IPS-18a (cell line): ENCODE results near the gene SORBS1.
"Not testable (repeated sequence)": the region's sequence is repeated elsewhere in the genome, so short reads cannot be mapped to it uniquely, and the experiment has no call there.

Experiments used
- H3K27ac ChIP-seq: one replicate; pipeline ENCODE4 v1.5.1; 2013; ENCODE audit warnings: low read length
- H3K27me3 ChIP-seq: one replicate; pipeline ENCODE4 v1.6.1; 2013; ENCODE audit warnings: mild to moderate bottlenecking, low read length; ENCODE audit not compliant: control insufficient read depth, insufficient read depth
- H3K36me3 ChIP-seq: one replicate; pipeline ENCODE4 v1.6.1; 2013; ENCODE audit warnings: low read depth, low read length; ENCODE audit not compliant: control insufficient read depth
- H3K4me1 ChIP-seq: one replicate; pipeline ENCODE4 v1.6.1; 2013; ENCODE audit warnings: low read depth, low read length; ENCODE audit not compliant: control insufficient read depth
- H3K4me3 ChIP-seq: one replicate; pipeline ENCODE4 v1.5.1; 2013; ENCODE audit warnings: low read length
- H3K9ac ChIP-seq: one replicate; pipeline ENCODE4 v1.6.1; 2013; ENCODE audit warnings: mild to moderate bottlenecking, low read length, moderate library complexity
- H3K9me3 ChIP-seq: one replicate; pipeline ENCODE4 v1.6.1; 2013; ENCODE audit warnings: low read depth, low read length; ENCODE audit not compliant: control insufficient read depth

SORBS1 gene

DNA sequence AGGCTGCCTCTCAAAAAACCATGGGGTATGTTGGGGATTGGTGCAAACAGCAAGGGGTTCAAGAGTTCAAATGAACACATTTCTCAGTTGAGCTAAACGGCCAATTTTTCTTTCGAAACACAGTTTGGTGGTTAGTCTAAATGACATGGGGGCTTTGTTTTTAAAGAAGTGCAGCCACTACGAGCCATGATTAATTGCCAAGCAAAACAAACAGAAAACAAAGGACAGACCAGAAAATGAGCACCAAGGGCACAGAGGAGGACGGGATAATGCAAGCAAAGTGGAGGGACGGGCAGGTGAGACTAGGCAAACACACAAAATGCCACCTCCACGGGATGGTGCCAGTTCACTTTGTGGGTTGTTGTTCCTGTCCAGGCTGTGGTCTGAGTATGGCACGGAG lies 205.9 kb downstream of the SORBS1 start:
- no peaks in the 10 kb centered on the region for H3K27me3 ChIP-seq
- no peaks in the 10 kb centered on the region for H3K4me1 ChIP-seq
- H3K9ac ChIP-seq = no peak overlapping the region
- H3K36me3 ChIP-seq = peaks cover 15% of the 10 kb centered on the region
- no peak overlapping the region for H3K4me3 ChIP-seq
- H3K27ac ChIP-seq = no peak overlapping the region
- no peaks in the 10 kb centered on the region for H3K9me3 ChIP-seq

DNA sequence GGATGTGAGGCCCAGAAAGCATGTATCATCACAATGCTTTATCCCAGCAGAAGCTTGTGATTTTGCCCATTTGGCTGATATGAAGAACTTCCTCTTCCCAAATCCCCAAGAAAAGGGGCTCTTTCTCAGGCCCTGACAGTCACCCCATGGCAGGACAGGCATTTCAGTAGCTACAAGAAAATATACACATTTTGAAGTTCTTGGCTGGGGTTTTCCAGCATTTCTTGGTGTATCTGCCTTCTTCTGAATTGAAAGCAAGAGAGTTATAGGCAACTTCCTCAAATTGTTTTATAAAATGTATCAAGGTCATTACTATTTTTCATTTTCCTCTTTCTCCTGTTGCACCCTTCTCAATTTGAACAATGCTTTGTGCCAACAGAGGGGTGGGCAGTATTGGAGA lies 207.1 kb downstream of the SORBS1 start:
- no peaks in the 10 kb centered on the region for H3K9me3 ChIP-seq
- no peak overlapping the region for H3K4me3 ChIP-seq
- H3K27ac ChIP-seq = no peak overlapping the region
- no peaks in the 10 kb centered on the region for H3K4me1 ChIP-seq
- H3K27me3 ChIP-seq = no peaks in the 10 kb centered on the region
- peaks cover 15% of the 10 kb centered on the region for H3K36me3 ChIP-seq
- H3K9ac ChIP-seq = no peak overlapping the region

DNA sequence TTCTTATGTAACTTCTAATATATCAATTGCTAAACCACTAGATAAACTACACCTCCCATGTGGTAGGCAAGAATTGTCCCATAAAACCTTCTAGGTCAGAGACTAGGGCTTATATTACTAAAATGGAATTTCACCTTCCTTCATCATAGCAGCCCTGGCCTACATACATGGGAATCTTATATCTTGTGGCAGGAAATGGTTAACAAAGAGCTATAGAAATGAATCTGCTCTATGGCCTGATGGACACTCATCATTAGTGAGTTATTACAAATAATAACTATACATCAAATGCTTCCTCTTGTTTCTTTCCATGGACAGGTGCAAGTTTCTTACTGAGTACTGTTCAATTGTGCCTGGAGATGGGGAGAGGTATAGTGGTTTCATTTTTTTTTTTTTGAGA lies 208.0 kb downstream of the SORBS1 start:
- no peak overlapping the region for H3K27ac ChIP-seq
- H3K9ac ChIP-seq = no peak overlapping the region
- H3K27me3 ChIP-seq = no peaks in the 10 kb centered on the region
- no peaks in the 10 kb centered on the region for H3K9me3 ChIP-seq
- H3K36me3 ChIP-seq = peaks cover 15% of the 10 kb centered on the region
- H3K4me1 ChIP-seq = no peaks in the 10 kb centered on the region
- H3K4me3 ChIP-seq = no peak overlapping the region

DNA sequence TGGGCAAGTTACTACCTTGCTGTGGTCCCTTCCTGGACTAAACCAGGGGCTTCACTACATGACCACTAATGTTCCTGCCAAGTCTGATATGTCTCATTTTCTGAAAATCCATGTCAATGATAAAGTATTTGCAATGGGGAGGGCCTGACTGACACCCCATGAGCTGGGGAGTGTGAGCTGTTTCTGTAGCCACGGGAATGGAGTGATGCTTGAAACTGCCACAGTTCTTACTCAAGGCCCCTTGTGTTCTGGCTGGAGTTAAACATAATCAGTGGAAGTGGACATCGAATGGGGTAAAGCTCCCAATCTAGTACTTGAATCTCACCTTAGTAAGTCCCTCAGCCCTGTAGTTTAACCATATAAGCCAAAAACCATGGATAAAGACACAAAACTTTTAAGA lies 208.5 kb downstream of the SORBS1 start:
- Histone ChIP-seq H3K27ac (no peak overlapping the region), H3K9ac (no peak overlapping the region), H3K27me3 (no peaks in the 10 kb centered on the region), H3K9me3 (no peaks in the 10 kb centered on the region), H3K36me3 (peaks cover 15% of the 10 kb centered on the region), H3K4me3 (no peak overlapping the region), H3K4me1 (no peaks in the 10 kb centered on the region)

DNA sequence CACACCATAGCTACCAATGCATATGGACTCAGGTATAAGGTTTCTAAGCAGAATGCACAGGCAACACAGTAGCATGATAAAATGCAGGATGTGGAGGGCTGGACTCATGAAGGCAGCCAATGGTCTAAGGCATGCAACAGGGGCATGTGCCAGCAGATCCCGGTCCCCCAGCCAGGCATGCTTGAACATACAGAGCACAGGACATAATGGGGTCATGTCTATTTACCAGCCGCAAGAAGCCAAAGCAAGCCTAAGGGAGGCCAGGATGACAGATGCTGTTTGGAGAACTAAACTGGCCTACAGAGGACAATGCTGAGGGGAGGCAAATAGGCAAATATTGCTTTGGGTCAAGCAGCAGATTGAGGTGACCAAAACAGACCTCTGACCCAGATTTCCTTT lies 210.3 kb downstream of the SORBS1 start:
- H3K36me3 ChIP-seq = peaks cover 5% of the 10 kb centered on the region
- no peaks in the 10 kb centered on the region for H3K4me1 ChIP-seq
- H3K4me3 ChIP-seq = no peak overlapping the region
- no peaks in the 10 kb centered on the region for H3K27me3 ChIP-seq
- no peak overlapping the region for H3K9ac ChIP-seq
- H3K9me3 ChIP-seq = no peaks in the 10 kb centered on the region
- H3K27ac ChIP-seq = no peak overlapping the region

DNA sequence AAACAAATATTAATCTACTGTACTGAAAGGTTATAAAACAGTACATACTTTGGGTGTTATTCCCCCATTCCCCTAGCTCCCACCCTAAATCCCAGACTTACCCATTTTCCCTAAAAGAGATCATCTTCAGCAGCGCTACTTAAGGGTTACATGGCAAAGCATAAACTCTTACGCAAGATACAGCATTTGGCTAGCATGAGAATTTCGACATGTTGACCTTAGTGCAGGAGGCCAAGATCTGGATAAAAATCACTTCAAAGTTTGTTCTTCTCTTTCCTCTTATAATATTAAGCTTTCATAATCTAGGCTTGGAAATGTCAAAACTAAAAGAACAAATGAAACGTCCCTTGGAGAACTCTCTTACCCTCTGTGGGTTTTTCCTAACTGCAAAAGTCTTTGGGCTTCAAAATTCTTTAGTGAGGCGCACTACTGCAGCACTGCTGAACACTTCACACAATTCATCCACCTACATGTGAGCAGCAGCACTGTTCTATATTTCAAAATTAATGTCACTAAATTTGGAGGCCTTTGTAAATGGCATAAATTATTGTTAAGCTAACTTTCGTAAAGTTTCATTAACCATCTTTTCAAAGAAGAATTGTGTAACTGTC lies 210.8 kb downstream of the SORBS1 start:
- Histone ChIP-seq H3K27me3 (no peaks in the 10 kb centered on the region), H3K36me3 (peaks cover 4% of the 10 kb centered on the region), H3K27ac (no peak overlapping the region), H3K9me3 (no peaks in the 10 kb centered on the region), H3K4me3 (no peak overlapping the region), H3K4me1 (no peaks in the 10 kb centered on the region), H3K9ac (no peak overlapping the region)

DNA sequence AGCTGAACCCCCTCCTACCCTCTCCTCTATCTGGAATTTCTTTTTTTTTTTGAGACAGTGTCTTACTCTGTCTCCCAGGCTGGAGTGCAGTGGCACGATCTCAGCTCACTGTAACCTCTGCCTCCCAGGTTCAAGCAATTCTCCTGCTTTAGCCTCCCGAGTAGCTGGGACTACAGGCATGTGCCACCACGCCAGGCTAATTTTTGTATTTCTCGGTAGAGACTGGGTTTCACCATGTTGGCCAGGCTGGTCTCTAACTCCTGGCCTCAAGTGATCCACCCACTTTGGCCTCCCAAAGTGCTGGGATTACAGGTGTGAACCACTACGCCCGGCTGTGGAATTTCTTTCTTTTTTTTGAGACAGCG lies 213.8 kb downstream of the SORBS1 start:
- H3K4me1 ChIP-seq, H3K9me3 ChIP-seq, H3K9ac ChIP-seq, H3K36me3 ChIP-seq, H3K4me3 ChIP-seq, H3K27me3 ChIP-seq, H3K27ac ChIP-seq: not testable (repeated sequence)

DNA sequence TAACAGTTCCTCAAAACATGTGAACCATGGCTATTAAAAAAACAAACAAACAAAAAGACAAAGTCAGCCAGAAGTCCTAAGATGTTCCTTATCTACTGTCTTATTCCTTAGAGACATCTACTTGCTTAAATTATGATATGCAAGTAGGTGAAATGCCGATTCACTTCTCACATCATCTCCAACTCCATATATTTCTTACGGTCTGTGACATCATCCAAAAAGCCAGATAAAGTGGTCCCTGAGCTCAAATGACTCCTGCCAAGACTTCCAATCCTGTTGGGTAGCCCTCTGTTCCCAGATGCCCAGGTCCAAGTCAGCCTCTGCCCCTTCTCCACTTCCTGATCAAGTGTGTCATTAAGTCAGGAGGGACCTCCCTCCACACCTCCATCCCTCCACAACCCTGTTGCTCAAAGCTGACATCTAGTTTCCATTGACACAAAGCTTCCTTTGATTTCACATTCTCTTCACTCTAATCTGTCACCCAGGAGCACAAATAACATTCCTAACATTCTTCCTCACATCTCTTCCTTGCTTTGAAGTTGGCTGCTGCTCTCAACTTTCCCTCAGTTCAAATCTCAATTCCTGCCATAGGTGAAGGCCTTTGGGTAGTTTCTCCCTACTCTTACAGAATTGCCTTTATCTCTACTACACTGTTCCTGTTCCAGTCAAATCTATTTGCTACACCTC lies 214.3 kb downstream of the SORBS1 start:
- no peaks in the 10 kb centered on the region for H3K27me3 ChIP-seq
- no peaks in the 10 kb centered on the region for H3K36me3 ChIP-seq
- H3K27ac ChIP-seq = no peak overlapping the region
- no peak overlapping the region for H3K4me3 ChIP-seq
- no peaks in the 10 kb centered on the region for H3K9me3 ChIP-seq
- peaks cover 5% of the 10 kb centered on the region for H3K4me1 ChIP-seq
- no peak overlapping the region for H3K9ac ChIP-seq

DNA sequence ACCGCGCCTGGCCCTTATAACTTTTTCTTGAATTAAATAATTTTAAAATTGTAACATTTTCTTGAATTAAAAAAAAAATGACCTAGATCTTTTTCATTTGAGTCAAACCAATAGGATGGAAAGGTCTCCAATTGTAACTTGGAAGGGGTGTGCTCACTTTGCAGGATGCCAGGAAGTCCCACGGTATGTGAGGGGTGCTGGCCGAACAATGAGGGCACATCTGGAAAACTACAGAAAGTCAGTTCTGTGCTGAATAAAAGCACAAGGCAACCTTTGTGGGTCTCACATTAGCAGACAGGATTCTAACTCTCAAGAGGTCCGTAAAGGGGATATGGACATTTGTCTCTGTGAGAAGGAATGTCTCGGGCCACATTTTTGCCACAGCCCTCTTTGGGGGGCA lies 217.6 kb downstream of the SORBS1 start:
- Histone ChIP-seq H3K36me3 (no peaks in the 10 kb centered on the region), H3K4me3 (no peak overlapping the region), H3K9me3 (no peaks in the 10 kb centered on the region), H3K4me1 (peaks cover 5% of the 10 kb centered on the region), H3K9ac (no peak overlapping the region), H3K27ac (no peak overlapping the region), H3K27me3 (no peaks in the 10 kb centered on the region)

DNA sequence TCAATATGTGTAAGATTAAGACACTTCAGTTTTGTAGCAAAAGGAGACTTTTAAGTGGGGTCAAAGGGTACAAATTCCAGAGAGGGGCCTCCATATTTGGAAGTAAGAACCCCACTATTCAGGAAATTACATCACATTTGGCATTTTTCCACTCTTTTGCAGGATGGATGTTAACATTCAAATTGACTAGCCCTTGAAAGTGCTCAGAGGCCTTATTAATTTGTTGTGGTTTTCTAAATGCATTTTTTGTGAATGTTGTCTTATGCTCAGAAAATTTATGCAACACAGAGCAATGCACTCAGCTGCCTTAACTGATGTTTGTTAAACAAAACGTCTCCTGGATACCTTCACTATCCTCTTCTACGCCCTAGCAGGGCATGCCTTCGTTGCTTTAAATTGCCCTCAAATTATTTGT lies 219.4 kb downstream of the SORBS1 start:
- H3K4me1 ChIP-seq = peaks cover 5% of the 10 kb centered on the region
- H3K27ac ChIP-seq = no peak overlapping the region
- no peak overlapping the region for H3K9ac ChIP-seq
- H3K27me3 ChIP-seq = no peaks in the 10 kb centered on the region
- no peaks in the 10 kb centered on the region for H3K9me3 ChIP-seq
- H3K4me3 ChIP-seq = no peak overlapping the region
- no peaks in the 10 kb centered on the region for H3K36me3 ChIP-seq

DNA sequence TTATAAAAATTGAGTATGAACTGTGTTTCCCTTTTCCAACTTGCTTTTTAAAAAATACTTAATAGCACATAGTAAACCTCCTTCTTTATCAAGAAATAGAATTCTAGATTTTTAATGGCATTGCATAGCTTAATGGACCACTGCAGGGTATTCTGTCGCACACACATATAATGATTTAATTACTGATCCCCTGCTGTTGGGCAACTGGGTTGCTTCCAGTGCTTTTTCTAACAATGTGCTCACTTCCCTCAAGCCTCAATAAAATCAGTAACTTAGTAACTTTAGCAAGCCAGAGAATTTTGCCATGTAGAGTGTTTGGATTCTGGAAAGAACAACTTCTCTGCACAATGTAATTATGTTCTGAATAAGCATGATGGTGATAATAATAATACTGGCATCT lies 221.3 kb downstream of the SORBS1 start:
- H3K27ac ChIP-seq = no peak overlapping the region
- no peaks in the 10 kb centered on the region for H3K27me3 ChIP-seq
- H3K9me3 ChIP-seq = no peaks in the 10 kb centered on the region
- no peak overlapping the region for H3K4me3 ChIP-seq
- peaks cover 5% of the 10 kb centered on the region for H3K4me1 ChIP-seq
- H3K9ac ChIP-seq = no peak overlapping the region
- no peaks in the 10 kb centered on the region for H3K36me3 ChIP-seq

DNA sequence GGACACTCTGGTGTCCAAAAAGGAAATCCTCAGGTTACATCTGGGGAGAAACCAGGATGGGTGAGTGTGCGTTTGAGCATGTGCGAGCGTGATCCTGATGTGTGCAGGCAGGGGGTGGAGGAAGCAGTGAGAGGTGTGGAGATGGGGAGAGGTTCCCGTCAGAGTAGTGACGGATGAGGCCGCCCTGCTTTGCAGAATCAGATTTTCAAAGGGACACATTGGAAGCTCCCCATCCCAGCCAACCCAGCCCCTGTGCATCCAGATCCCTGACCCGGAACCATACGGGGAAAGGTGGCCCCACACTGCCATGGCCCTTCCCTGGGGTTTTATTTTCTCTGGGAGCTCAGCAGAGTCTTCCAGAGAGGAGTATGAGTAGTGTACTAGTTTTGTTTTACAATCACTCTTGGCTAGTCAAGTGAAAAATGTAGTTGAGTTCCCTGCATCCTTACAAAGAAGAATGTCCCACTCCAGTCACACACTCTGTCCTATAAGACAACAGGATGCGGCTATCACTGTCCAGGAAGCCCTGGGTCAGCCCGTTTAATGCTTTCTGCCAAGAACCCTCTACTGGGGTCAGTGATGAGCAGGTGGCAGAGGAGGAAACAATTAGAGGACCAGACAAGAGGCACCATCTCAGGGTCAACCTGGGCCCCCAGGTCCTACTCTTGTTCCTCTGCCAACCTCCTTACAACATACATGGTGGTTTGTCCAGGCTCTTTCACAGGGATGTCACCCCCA lies 223.6 kb downstream of the SORBS1 start:
- Histone ChIP-seq H3K9me3 (no peaks in the 10 kb centered on the region), H3K9ac (no peak overlapping the region), H3K4me3 (no peak overlapping the region), H3K27ac (no peak overlapping the region), H3K36me3 (no peaks in the 10 kb centered on the region), H3K27me3 (no peaks in the 10 kb centered on the region), H3K4me1 (no peaks in the 10 kb centered on the region)
